Panc1 (cell line): Measurements from ENCODE around the gene ALG12. TPM values are rescaled to one million over a fixed set of nuclear protein-coding genes. Genes with fewer than 3 reads are reported as not detected.

Experiments used
- ATAC-seq: fragments of 200-7000 bp; cut with Tn5 transposase; 2 replicates; pipeline ENCODE4 v1.9.1; 2020; ENCODE audit warnings: mild to moderate bottlenecking, moderate library complexity
- BruUV-seq: library from RNA; stranded (reverse); fragments of 400-500 nt; replicated peaks from 2 replicates; lab custom pipeline; 2021; lab: Mats Ljungman, UMichigan
- CTCF ChIA-PET: fragments of 300-600 bp; sonication (Branson Sonifier 250); formaldehyde crosslinking; loops from one replicate; lab custom pipeline; 2022; ENCODE audit warnings: antibody characterized with exemption; lab: Charles Lee
- POLR2A ChIA-PET: fragments of 300-600 bp; sonication (Branson Sonifier 250); formaldehyde crosslinking; loops from one replicate; lab custom pipeline; 2022; ENCODE audit warnings: antibody characterized with exemption; lab: Charles Lee
- DNase-seq: peaks from one replicate; pipeline ENCODE4 v3.0.0-alpha.2; 2010; ENCODE audit warnings: low read depth, low spot score
- H3K27ac ChIP-seq: 2 replicates; pipeline ENCODE4 v1.5.1; 2011; ENCODE audit warnings: mild to moderate bottlenecking, low read length, inconsistent platforms
- H3K27me3 ChIP-seq: fragments of 200-500 bp; sonication (Bioruptor generic); 2 replicates; pipeline ENCODE4 v1.6.0; 2014; ENCODE audit warnings: low read length, inconsistent platforms; ENCODE audit not compliant: control insufficient read depth, insufficient read depth
- H3K36me3 ChIP-seq: fragments of 200-500 bp; sonication (Bioruptor generic); 2 replicates; pipeline ENCODE4 v1.5.1; 2014; ENCODE audit warnings: inconsistent platforms, mild to moderate bottlenecking, low read length, moderate library complexity; ENCODE audit not compliant: control insufficient read depth, insufficient read depth
- H3K4me1 ChIP-seq: 2 replicates; pipeline ENCODE4 v1.5.1; 2011; ENCODE audit warnings: inconsistent platforms, mild to moderate bottlenecking, low read length, moderate library complexity; ENCODE audit not compliant: control insufficient read depth, insufficient read depth
- H3K4me3 ChIP-seq, 2 experiments: 2 replicates each; pipeline ENCODE4 v1.5.1; 2011 to 2012; ENCODE audit warnings: low read depth in 2 of 2, low read length in 2 of 2, mild to moderate bottlenecking in 2 of 2, inconsistent platforms in 1 of 2, moderate library complexity in 1 of 2
- H3K9me3 ChIP-seq: fragments of 200-500 bp; sonication (Bioruptor generic); 2 replicates; pipeline ENCODE4 v1.5.1; 2014; ENCODE audit warnings: low read depth, mild to moderate bottlenecking, inconsistent platforms, low read length, moderate library complexity; ENCODE audit not compliant: control insufficient read depth, insufficient read depth
- CTCF ChIP-seq: fragments of 450-650 bp; IDR thresholded peaks from 2 replicates; pipeline ENCODE4 v1.5.1; 2017; ENCODE audit warnings: mild to moderate bottlenecking
- POLR2AphosphoS5 ChIP-seq: IDR thresholded peaks from 2 replicates; pipeline ENCODE4 v1.6.1; 2012; ENCODE audit warnings: mild to moderate bottlenecking, low read depth, low read length, moderate library complexity
- REST ChIP-seq, 2 experiments: IDR thresholded peaks; 2 replicates each; pipeline ENCODE4 v1.6.1; 2011 to 2012; ENCODE audit warnings: low read depth in 2 of 2, control low read depth in 1 of 2, low read length in 1 of 2, mild to moderate bottlenecking in 1 of 2, moderate library complexity in 1 of 2; ENCODE audit not compliant: insufficient read depth in 1 of 2
- SIN3A ChIP-seq: IDR thresholded peaks from 2 replicates; pipeline ENCODE4 v1.6.1; 2012; ENCODE audit warnings: low read depth, mild to moderate bottlenecking, low read length, moderate library complexity, borderline replicate concordance; ENCODE audit not compliant: insufficient read depth
- TCF7L2 ChIP-seq: IDR thresholded peaks from 2 replicates; pipeline ENCODE4 v1.6.1; 2011; ENCODE audit warnings: mild to moderate bottlenecking, low read depth, low read length, inconsistent platforms
- in situ Hi-C: cut with HindIII; loops from 2 replicates; pipeline ENCODE4 v1.10.0; 2016; ENCODE audit warnings: low sequenced_read_pairs, low pct_unique_long_range_greater_than_20kb
- intact Hi-C: fragments of 100-400 bp; cut with micrococcal nuclease; formaldehyde crosslinking; loops from one replicate; pipeline ENCODE4 v1.10.0; 2022; ENCODE audit not compliant: unreplicated experiment
- total RNA-seq: library from RNA; stranded (reverse); gene quantifications from one replicate; pipeline ENCODE4 v1.2.1, GENCODE V29; 2021; ENCODE audit not compliant: unreplicated experiment

The ALG12 gene
- total RNA-seq, 1 experiment from 2014 or later, result 23.4 TPM

GRCh38 chr22:49871482-49871881 lies 46.8 kb downstream of the ALG12 start:
- intact Hi-C loops, result no loop called here

GRCh38 chr22:49869845-49870712 lies 48.2 kb downstream of the ALG12 start:
- ATAC-seq (no peak), DNase-seq (no peak)
- in situ Hi-C loops (no loop called here), intact Hi-C loops (no loop called here)
- Histone ChIP-seq H3K36me3 (no peaks in the 10 kb centered on the region), H3K4me3 (no peak overlapping the region), H3K9me3 (peaks cover 13% of the 10 kb centered on the region; the same call in 1 of the 2 replicates), H3K4me1 (no peaks in the 10 kb centered on the region), H3K27me3 (no peaks in the 10 kb centered on the region), H3K27ac (no peak overlapping the region)
- POLR2A ChIA-PET, result no interaction called here
- CTCF ChIA-PET, result interaction anchor here (0.6 kb wide), 1 partner anchor 9 kb away, joined by 5 read pairs; no protein-coding TSS in a partner anchor
- TSS peak; percentile 13 for BruUV-seq
- TF ChIP-seq TCF7L2 (no peak), CTCF (no peak), REST (IDR thresholded peaks at IDR 0.05; ENCODE audit: insufficient read depth in 1 of 2, low read depth in 2 of 2, low read length in 1 of 2) (no peak), POLR2AphosphoS5 (no peak)

More at GRCh38 chr22:49871482-49871881, 46.8 kb downstream of the ALG12 start:
- BruUV-seq, result no TSS peak
- TF ChIP-seq REST (IDR thresholded peaks at IDR 0.05; ENCODE audit: insufficient read depth in 1 of 2, low read depth in 2 of 2, low read length in 1 of 2), result no peak
- TF ChIP-seq SIN3A, result no peak
- no peak for TF ChIP-seq POLR2AphosphoS5
- no peak for TF ChIP-seq CTCF
- TF ChIP-seq TCF7L2, result no peak
- ATAC-seq (no peak), DNase-seq (no peak)
- H3K27me3 ChIP-seq, result no peaks in the 10 kb centered on the region
- H3K4me1 ChIP-seq, result no peaks in the 10 kb centered on the region
- no peak overlapping the region for H3K4me3 ChIP-seq
- no peak overlapping the region for H3K27ac ChIP-seq
- peaks cover 8% of the 10 kb centered on the region; the same call in 1 of the 2 replicates for H3K9me3 ChIP-seq
- CTCF ChIA-PET, result no interaction called here
- POLR2A ChIA-PET, result no interaction called here
- no peaks in the 10 kb centered on the region for H3K36me3 ChIP-seq
- in situ Hi-C loops, result no loop called here
